ENCODE data around the gene PCDHB8. TPM values are rescaled to one million over a fixed set of nuclear protein-coding genes. Genes with fewer than 3 reads are reported as not detected.

Gene PCDHB8
- total RNA-seq = 0.49 TPM in 1 of 2 replicates, not detected in the other

DNA sequence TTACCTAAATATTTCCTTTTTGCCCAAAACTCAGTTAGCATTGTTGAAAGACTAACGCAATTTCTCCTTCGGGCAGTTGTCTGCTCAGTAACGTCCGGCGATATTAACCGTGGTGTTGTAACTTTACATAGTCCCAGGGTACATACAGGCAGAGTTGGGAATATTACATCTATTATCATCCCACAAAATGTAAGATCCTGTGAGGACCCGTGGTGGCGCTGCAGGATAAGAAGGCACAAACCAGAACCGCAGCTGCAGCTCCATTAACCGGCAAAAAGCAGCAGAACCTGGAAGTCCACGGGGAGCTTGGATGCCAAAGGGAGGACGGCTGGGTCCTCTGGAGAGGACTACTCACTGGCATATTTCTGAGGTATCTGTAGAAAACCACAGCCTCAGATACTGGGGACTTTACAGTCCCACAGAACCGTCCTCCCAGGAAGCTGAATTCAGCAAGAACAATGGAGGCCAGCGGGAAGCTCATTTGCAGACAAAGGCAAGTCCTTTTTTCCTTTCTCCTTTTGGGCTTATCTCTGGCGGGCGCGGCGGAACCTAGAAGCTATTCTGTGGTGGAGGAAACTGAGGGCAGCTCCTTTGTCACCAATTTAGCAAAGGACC, at the start of gene PCDHB8:
Gene PCDHB8 (plus strand): TSS at position 214 of the 615 bp plus-strand sequence. CDS start 245 bp downstream, at position 459.

DNA sequence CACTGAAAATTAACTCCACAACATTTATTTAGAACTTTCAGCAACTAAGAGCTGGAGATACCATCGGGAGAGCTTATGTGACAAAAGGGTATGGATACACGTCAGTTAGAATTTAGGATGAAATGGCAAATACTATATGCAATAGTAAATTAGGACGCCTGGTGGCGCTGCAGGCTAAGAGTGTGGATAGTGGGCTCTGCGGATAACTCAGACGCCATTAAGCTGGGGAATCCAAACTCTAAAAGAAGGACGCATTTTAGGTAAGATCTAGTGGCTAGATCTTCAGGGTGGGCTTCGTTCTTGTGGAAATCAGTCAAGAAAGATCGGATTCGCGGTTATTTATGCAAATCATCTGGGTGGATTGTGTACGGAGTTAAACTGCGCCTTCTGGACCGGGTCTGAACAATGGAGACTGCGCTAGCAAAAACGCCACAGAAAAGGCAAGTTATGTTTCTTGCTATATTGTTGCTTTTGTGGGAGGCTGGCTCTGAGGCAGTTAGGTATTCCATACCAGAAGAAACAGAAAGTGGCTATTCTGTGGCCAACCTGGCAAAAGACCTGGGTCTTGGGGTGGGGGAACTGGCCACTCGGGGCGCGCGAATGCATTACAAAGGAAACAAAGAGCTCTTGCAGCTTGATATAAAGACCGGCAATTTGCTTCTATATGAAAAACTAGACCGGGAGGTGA, 42.4 kb upstream of the PCDHB8 start, which contains the start of gene PCDHB5:
Gene PCDHB5 (plus strand): TSS at position 177 of the 688 bp plus-strand sequence. CDS start 229 bp downstream, at position 406.

DNA sequence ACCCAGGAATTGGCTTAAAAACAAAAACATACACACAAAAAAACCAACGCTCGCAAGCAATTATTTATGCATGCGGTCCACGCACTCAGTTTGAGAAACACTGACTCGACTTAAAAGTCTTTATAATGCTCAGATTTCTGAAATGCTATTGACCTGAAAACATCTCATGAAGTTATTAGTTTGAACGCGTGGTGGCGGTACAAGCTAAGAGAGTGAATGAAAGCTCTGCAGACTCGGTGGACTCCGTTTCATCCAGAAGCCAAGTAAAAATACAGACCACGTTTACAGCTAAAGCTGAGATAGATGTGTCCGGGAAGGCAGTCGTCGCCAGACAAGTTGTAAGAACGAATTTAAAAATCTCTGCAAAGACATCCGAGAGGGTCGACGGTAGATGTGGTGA, 27.8 kb upstream of the PCDHB8 start, which contains the start of gene PCDHB6:
Gene PCDHB6 (plus strand): TSS at position 246 of the 400 bp plus-strand sequence. CDS start 201 bp downstream, outside the sequence.

DNA sequence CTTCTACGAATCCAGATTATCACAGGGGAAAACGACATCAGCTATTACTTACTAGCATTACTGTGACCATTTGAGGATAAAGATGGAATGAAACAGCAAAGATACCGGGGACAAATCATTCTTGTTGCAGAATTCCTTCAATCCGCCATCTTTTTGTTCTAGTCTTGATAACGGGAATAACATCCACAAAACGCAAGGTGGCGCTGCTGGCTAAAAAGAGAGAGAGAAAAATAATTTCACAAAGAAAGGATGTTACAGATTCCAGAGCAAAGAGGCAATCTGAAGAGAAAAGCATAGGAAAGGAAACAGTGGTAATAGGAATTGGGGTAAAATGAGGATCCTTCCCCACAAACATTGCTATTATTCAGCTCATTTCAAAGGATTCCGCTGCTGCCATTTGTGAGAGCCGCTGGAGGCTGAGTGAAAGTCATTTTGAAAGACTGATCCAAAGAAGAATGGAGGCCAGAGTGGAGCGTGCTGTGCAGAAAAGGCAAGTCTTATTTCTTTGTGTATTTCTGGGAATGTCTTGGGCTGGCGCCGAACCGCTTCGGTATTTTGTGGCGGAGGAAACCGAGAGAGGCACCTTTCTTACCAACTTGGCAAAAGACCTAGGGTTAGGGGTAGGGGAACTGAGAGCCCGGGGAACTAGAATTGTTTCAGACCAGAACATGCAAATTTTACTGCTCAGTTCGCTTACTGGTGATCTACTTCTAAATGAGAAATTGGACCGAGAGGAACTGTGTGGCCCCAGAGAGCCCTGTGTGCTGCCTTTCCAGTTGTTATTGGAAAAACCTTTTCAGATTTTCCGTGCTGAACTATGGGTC, 5.0 kb upstream of the PCDHB8 start, which contains the start of gene PCDHB7:
Gene PCDHB7 (plus strand): TSS at position 264 of the 824 bp plus-strand sequence. CDS start 192 bp downstream, at position 456.

DNA sequence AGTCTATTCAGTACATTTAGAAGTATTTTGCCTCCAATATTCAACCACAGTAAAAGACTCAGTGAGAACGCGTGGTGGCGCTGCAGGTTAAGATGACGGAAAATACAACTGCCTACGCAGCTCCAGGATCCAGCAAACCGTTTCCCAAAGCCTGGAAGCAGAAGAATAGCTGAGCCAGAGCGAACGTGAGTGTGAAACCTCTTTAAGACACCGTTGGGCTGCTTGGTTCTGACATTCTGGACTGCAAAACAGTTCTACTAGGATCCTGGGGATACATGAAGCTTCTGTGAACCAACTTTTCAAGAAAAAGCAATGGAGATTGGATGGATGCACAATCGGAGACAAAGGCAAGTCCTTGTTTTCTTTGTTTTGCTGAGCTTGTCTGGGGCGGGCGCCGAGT, 4.7 kb downstream of the PCDHB8 start, which contains the start of gene PCDHB16:
Gene PCDHB16 (plus strand): TSS at position 140 of the 400 bp plus-strand sequence. CDS start 173 bp downstream, at position 313.

DNA sequence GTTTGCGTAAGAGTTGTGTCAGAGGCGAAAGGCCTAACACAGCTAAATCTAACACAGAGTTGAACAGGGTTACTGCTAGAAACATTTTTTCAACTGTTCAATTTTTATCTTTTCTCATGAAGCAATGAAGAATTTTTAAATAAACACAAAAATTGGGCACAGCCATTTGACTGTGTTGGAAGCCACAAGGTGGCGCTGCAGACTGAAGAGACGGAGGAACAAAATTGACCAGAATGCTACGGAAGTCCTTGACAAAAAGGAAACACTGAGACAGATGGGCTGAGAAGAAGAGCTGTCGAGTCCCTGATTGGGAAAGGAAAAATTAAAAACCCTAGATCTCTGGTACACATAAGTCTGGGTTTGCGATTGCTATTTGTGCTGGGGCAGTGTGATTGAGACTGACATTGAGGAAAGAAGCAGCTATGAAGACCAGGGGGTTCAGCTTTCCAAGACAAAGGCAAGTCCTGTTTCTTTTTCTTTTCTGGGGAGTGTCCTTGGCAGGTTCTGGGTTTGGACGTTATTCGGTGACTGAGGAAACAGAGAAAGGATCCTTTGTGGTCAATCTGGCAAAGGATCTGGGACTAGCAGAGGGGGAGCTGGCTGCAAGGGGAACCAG, 9.4 kb downstream of the PCDHB8 start, which contains the start of gene PCDHB9:
Gene PCDHB9 (plus strand): TSS at position 265 of the 616 bp plus-strand sequence. CDS start 158 bp downstream, at position 423.

DNA sequence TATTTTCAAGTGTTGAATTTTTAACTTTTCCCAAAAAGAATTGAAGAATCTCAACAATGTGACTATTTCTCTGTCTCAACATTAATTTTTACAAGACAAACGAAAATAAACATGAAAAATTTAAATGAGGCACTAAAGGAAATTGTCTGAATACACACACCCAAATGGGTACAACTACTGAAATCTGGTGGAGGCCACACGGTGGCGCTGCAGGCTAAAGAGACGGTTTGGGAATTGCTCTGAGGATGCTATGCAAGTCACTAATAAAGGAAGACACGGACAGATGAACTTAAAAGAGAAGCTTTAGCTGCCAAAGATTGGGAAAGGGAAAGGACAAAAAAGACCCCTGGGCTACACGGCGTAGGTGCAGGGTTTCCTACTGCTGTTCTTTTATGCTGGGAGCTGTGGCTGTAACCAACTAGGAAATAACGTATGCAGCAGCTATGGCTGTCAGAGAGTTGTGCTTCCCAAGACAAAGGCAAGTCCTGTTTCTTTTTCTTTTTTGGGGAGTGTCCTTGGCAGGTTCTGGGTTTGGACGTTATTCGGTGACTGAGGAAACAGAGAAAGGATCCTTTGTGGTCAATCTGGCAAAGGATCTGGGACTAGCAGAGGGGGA, 14.6 kb downstream of the PCDHB8 start, which contains the start of gene PCDHB10:
Gene PCDHB10 (plus strand): TSS at position 244 of the 616 bp plus-strand sequence. CDS start 200 bp downstream, at position 444.

DNA sequence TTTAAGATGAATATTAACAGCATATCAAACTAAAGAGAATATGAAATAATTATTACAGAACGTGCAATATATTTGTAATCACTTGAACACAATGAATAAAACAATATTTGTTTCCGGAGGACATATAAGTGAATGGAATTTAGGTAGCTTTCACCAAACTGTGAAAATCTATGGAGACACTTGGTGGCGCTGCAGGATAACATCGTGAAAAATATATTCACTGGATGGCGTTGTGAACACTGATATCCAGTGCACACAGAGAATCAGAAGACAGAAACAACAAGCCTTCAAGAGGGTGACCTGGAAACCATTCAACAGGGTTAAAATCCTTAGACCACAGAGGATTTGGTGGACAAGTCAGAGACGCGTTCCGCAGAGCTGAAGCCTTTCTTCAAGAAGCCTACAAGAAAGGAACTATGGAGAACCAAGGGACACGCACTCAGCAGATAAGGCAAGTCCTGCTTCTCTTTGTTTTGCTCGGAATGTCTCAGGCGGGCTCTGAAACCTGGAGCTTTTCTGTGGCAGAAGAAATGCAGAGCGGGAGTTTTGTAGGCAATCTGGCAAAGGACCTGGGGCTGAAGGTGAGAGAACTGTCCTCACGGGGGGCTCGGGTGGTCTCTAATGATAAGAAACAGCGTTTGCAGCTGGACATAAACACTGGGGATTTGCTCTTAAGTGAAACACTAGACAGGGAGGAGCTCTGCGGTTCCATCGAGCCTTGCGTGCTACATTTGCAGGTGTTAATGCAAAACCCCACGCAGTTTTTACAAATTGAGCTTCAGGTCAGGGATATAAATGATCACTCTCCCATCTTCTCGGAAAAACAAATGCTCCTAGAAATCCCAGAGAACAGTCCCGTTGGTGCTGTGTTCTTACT, 22.0 kb downstream of the PCDHB8 start, which contains the start of gene PCDHB11:
Gene PCDHB11 (plus strand): TSS at position 269 of the 877 bp plus-strand sequence. CDS start 148 bp downstream, at position 417.

DNA sequence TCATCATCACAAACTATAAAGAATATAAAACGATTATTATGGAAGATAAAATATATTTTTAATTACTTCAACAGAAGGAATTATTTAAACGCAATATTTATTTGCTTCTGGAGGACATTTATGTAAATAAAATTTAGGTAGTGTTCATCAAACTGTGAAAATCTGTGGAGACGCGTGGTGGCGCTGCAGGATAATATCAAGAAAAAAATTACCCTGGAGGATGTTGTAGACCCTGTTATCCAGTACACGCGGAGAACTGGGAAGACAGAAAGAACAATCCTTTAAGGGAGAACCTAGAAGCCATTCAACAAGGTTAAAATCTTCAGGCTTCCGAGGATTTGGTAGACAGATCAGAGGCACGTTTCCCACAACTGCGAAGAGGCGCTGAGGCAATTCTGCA, 30.9 kb downstream of the PCDHB8 start, which contains the start of gene PCDHB12:
Gene PCDHB12 (plus strand): TSS at position 242 of the 400 bp plus-strand sequence. CDS start 189 bp downstream, outside the sequence.

DNA sequence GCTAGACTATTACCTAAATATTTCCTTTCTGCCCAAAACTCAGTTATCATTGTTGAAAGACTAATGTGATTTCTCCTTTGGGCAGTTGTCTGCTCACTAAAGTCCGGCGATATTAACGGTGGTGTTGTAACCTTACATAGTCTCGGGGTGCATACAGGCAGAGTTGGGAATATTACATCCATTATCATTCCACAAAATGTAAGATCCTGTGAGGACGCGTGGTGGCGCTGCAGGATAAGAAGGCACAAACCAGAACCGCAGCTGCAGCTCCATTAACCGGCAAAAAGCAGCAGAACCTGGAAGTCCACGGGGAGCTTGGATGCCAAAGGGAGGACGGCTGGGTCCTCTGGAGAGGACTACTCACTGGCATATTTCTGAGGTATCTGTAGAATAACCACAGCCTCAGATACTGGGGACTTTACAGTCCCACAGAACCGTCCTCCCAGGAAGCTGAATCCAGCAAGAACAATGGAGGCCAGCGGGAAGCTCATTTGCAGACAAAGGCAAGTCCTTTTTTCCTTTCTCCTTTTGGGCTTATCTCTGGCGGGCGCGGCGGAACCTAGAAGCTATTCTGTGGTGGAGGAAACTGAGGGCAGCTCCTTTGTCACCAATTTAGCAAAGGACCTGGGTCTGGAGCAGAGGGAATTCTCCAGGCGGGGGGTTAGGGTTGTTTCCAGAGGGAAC, 36.2 kb downstream of the PCDHB8 start, which contains the start of gene PCDHB13:
Gene PCDHB13 (plus strand): TSS at position 264 of the 684 bp plus-strand sequence. CDS start 205 bp downstream, at position 469.

DNA sequence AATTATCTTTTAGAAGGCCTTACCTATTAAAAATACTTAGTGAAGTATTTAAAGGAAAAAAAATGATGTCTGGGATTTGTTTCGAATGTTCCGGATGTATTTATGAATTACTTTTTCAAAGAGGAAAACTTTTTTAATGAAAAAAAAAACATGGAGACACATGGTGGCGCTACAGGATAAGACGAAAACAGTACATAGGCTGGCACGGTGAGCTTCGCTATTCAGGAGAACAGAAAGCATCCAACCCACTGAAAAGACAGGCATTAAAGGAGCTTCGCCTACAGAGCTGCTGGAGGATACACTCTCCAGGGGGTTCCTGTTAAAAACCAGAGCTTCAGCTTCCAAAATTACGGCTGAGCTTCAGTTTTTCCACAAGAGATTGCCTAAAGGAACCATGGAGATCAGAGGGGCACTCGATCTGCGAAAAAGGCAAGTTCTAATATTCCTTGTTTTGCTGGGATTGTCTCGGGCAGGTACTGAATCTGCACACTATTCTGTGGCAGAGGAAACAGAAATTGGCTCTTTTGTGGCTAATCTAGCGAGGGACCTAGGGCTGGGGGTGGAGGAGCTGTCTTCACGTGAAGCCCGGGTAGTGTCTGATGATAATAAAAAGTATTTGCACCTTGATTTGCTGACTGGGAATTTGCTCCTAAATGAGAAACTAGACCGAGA, 45.7 kb downstream of the PCDHB8 start, which contains the start of gene PCDHB14:
Gene PCDHB14 (plus strand): TSS at position 232 of the 672 bp plus-strand sequence. CDS start 163 bp downstream, at position 395.

Other genes with a start within 250 kb of the PCDHB8 start
- under 0.01 and 0.49 TPM in 2 replicates for gene PCDHAC2, start 211.3 kb upstream of the PCDHB8 start, total RNA-seq
- not detected in 2 replicates for gene PCDHB1, start 126.4 kb upstream of the PCDHB8 start, total RNA-seq
- gene PCDHB2, start 83.2 kb upstream of the PCDHB8 start, total RNA-seq = 0.90 and 1.3 TPM in 2 replicates
- gene PCDHB3, start 77.3 kb upstream of the PCDHB8 start, total RNA-seq = 0.16 TPM in 1 of 2 replicates, not detected in the other
- gene PCDHB4, start 56.0 kb upstream of the PCDHB8 start, total RNA-seq = 0.18 and 0.97 TPM in 2 replicates
- gene PCDHB5, start 42.6 kb upstream of the PCDHB8 start, total RNA-seq = 1.3 and 4.5 TPM in 2 replicates
- 0.49 TPM in 1 of 2 replicates, not detected in the other for gene PCDHB6, start 27.7 kb upstream of the PCDHB8 start, total RNA-seq
- 0.16 and 1.1 TPM in 2 replicates for gene PCDHB7, start 5.1 kb upstream of the PCDHB8 start, total RNA-seq
- 0.54 TPM in 1 of 2 replicates, not detected in the other for gene PCDHB16, start 4.6 kb downstream of the PCDHB8 start, total RNA-seq
- under 0.01 TPM in 1 of 2 replicates, not detected in the other for gene PCDHB9, start 9.4 kb downstream of the PCDHB8 start, total RNA-seq
- gene PCDHB10, start 14.6 kb downstream of the PCDHB8 start, total RNA-seq = 0.16 and 0.18 TPM in 2 replicates
- gene PCDHB11, start 21.8 kb downstream of the PCDHB8 start, total RNA-seq = 0.18 and 0.65 TPM in 2 replicates
- 0.16 and 0.72 TPM in 2 replicates for gene PCDHB12, start 30.9 kb downstream of the PCDHB8 start, total RNA-seq
- 0.16 and 0.90 TPM in 2 replicates for gene PCDHB13, start 36.1 kb downstream of the PCDHB8 start, total RNA-seq
- gene PCDHB14, start 45.6 kb downstream of the PCDHB8 start, total RNA-seq = 0.54 and 1.5 TPM in 2 replicates
- gene PCDHB15, start 67.6 kb downstream of the PCDHB8 start, total RNA-seq = 1.8 TPM in 2 replicates
- gene SLC25A2, start 126.3 kb downstream of the PCDHB8 start, total RNA-seq = not detected in 2 replicates
- gene TAF7, start 143.0 kb downstream of the PCDHB8 start, total RNA-seq = 36.6 and 51.5 TPM in 2 replicates
- gene PCDHGA1, start 152.7 kb downstream of the PCDHB8 start, total RNA-seq = 0.54 and 0.65 TPM in 2 replicates
- 2.5 and 5.8 TPM in 2 replicates for gene PCDHGA2, start 161.0 kb downstream of the PCDHB8 start, total RNA-seq
- gene PCDHGA3, start 166.0 kb downstream of the PCDHB8 start, total RNA-seq = 2.0 and 2.9 TPM in 2 replicates
- 0.36 and 0.81 TPM in 2 replicates for gene PCDHGB1, start 172.3 kb downstream of the PCDHB8 start, total RNA-seq
- gene PCDHGA4, start 177.2 kb downstream of the PCDHB8 start, total RNA-seq = 4.7 and 6.3 TPM in 2 replicates
- gene PCDHGB2, start 182.2 kb downstream of the PCDHB8 start, total RNA-seq = 1.6 and 3.2 TPM in 2 replicates
- gene PCDHGA5, start 186.4 kb downstream of the PCDHB8 start, total RNA-seq = 0.32 and 2.2 TPM in 2 replicates
- 1.8 and 2.4 TPM in 2 replicates for gene PCDHGB3, start 192.5 kb downstream of the PCDHB8 start, total RNA-seq
- 1.1 and 3.4 TPM in 2 replicates for gene PCDHGA6, start 196.1 kb downstream of the PCDHB8 start, total RNA-seq
- gene PCDHGA7, start 205.0 kb downstream of the PCDHB8 start, total RNA-seq = 3.6 and 5.8 TPM in 2 replicates
- gene PCDHGB4, start 209.9 kb downstream of the PCDHB8 start, total RNA-seq = 14.1 and 16.8 TPM in 2 replicates
- gene PCDHGA8, start 214.8 kb downstream of the PCDHB8 start, total RNA-seq = 0.18 and 1.8 TPM in 2 replicates
- 21.7 and 22.2 TPM in 2 replicates for gene PCDHGB5, start 220.2 kb downstream of the PCDHB8 start, total RNA-seq
- gene PCDHGA9, start 225.0 kb downstream of the PCDHB8 start, total RNA-seq = 1.4 and 2.6 TPM in 2 replicates
- 1.4 and 2.1 TPM in 2 replicates for gene PCDHGB6, start 230.2 kb downstream of the PCDHB8 start, total RNA-seq
- gene PCDHGA10, start 235.2 kb downstream of the PCDHB8 start, total RNA-seq = 3.4 and 5.0 TPM in 2 replicates
- gene PCDHGB7, start 239.9 kb downstream of the PCDHB8 start, total RNA-seq = 7.8 and 14.4 TPM in 2 replicates
- gene PCDHGA11, start 243.3 kb downstream of the PCDHB8 start, total RNA-seq = 10.2 and 12.8 TPM in 2 replicates